ENCODE measurements around the gene CISH.

CISH gene

GRCh38 chr3:50600141-50600753, 11.3 kb downstream of the CISH start:
- TF ChIP-seq, protein P1, sequence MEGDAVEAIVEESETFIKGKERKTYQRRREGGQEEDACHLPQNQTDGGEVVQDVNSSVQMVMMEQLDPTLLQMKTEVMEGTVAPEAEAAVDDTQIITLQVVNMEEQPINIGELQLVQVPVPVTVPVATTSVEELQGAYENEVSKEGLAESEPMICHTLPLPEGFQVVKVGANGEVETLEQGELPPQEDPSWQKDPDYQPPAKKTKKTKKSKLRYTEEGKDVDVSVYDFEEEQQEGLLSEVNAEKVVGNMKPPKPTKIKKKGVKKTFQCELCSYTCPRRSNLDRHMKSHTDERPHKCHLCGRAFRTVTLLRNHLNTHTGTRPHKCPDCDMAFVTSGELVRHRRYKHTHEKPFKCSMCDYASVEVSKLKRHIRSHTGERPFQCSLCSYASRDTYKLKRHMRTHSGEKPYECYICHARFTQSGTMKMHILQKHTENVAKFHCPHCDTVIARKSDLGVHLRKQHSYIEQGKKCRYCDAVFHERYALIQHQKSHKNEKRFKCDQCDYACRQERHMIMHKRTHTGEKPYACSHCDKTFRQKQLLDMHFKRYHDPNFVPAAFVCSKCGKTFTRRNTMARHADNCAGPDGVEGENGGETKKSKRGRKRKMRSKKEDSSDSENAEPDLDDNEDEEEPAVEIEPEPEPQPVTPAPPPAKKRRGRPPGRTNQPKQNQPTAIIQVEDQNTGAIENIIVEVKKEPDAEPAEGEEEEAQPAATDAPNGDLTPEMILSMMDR (IDR thresholded peaks at IDR 0.05; ENCODE audit: low read depth, low read length, missing control alignments): no peak
- H3K4me3 ChIP-seq (ENCODE audit: low read depth, low read length): no peak overlapping the region
- DNase-seq (ENCODE audit: low read depth): no peak

DNA sequence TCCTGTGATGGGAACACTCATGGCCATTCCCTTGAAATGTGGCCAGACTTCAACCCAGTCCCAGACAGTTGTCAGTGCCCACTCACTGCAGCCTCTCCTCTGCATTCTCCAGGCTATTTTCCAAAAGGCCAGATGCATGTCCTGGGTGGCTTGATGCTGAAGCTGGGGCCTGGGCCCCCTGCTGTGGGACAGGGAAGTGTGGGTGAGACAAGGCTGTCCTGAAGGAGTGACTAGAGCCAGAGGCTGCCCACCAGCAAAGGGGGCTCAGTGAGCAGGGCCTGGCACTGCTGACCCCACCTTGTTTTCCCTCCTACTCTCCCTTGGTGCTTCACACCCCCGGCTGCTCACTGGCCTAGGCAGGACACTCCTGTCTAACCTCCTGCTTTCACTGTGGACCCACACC, 11.9 kb downstream of the CISH start:
- TF ChIP-seq, protein P1 (IDR thresholded peaks at IDR 0.05; ENCODE audit: low read depth, low read length, missing control alignments): no peak
- no peak overlapping the region for H3K4me3 ChIP-seq (ENCODE audit: low read depth, low read length)
- DNase-seq (ENCODE audit: low read depth): no peak

DNA sequence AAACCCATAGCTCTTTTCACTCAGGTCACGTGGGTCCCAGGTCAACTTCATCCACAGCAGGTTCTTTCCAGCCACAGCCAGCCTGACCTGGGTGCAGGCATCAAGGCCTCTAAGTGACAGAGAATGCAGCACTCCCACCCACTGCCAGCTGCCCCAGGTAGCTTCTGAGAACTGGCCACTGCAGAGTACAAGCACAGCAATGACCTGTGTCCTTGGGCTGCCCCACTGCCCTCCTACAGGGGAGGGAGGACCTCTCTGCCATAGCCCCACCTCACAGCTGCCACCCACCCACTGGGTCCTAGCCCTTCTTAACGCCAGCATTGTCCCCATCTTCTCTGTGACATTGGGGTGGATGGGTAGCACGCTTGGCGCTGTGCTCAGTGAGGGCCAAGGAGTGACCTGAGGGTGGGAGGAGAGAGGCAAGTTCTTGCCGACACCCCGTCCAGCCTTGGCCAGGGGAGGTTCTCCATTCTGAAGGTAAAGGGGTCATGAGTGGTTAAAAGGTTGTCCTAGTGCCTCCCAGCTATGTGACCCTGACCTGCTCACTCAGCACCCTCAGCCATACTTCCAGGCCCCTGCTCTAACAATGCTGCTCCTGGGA, 12.4 kb downstream of the CISH start:
- DNase-seq (ENCODE audit: low read depth): no peak
- no peak overlapping the region for H3K4me3 ChIP-seq (ENCODE audit: low read depth, low read length)
- TF ChIP-seq, protein P1 (IDR thresholded peaks at IDR 0.05; ENCODE audit: low read depth, low read length, missing control alignments): no peak

DNA sequence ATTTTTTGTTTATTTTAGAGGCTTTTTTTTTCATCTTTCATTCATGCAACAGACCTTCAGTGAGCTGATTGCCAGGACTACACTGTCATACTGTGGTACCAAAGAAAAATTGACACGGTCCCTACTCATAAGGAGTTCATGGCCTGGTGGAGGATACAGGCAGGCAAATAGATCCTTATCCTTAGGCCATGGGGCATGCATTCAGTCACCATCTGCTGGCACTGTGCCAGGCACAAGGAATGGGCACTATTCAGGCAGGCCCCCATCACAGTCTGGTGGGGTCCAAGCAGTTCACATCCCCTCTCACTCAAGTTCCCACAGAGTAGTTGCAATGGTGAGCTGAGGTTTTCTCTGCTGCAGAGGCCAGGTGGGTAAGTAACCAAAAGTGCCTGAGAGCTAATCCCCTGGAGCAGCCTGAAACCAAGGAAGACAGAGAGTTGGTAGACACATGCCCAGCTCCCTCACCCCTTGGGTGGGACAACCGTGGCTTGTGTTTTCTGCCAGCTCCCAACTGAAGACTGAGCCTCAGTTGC, 17.3 kb downstream of the CISH start:
- TF ChIP-seq, protein P1 (IDR thresholded peaks at IDR 0.05; ENCODE audit: low read depth, low read length, missing control alignments): no peak
- no peak for DNase-seq (ENCODE audit: low read depth)
- no peak overlapping the region for H3K4me3 ChIP-seq (ENCODE audit: low read depth, low read length)

- no peak for DNase-seq (ENCODE audit: low read depth)
- TF ChIP-seq, protein P1 (IDR thresholded peaks at IDR 0.05; ENCODE audit: low read depth, low read length, missing control alignments): no peak
- H3K4me3 ChIP-seq (ENCODE audit: low read depth, low read length): no peak overlapping the region
Measured at GRCh38 chr3:50592568-50592967, 19.0 kb downstream of the CISH start.

DNA sequence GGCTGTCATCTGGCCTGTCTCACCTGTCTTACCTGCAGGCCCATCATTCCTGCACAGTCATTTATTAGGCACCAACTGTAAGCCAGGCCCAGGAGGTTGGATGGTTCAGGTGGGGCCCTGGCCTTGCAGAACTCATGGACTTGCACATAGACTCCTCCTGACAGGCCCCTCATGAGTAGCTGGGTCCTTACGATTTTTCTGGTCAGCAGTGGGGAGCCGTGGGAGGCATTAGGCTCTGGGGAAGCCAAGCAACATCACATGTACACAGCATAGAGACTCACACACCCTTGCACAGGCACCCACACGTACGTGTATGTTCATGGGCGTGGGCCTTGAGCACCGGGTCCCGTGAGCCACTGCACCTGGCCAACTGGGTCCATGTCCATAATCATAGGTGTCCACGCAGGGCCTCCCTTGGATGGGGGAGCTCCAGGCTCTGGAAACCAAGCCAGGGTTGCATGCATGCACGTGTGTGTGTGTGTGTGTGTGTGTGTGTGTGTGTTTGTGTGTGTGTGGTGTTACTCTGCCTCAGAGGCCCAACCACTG, 20.3 kb downstream of the CISH start:
- TF ChIP-seq, protein P1 (IDR thresholded peaks at IDR 0.05; ENCODE audit: low read depth, low read length, missing control alignments): no peak
- no peak overlapping the region for H3K4me3 ChIP-seq (ENCODE audit: low read depth, low read length)
- no peak for DNase-seq (ENCODE audit: low read depth)

Measured in GM12864 (cell line).